ENCODE results near the gene MSX1. TPM values are rescaled to one million over a fixed set of nuclear protein-coding genes. Genes with fewer than 3 reads are reported as not detected.

MSX1 gene
- total and polyA plus RNA-seq, 7 experiments from 2014 or later, result not detected

DNA sequence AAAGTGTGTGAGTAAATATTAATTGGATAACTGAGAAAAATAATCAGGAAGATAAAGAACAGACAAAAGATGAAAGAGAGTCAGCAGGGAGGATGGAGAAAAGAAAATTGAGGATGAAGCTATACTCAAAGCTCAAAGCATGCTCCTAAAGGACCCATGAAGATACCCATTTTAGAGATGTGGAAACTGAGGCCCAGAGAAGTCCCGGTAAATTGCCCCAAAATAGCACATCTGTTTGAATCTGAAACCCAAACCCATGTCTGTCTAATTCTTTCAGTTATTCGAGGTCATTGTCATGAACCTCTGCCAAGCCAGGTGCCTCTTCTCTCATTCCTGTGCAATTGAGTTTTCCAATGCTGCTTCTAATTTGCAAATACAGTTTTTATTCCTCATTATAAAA lies 29.6 kb upstream of the MSX1 start:
- no peak overlapping the region for H3K4me3 ChIP-seq (ENCODE audit: low read length)
- Mint-ChIP-seq H3K36me3 (peaks cover 0 to 5% (median 0%) of the 10 kb centered on the region in 5 donors), H3K9me3 (peaks cover 3 to 40% (median 14%) of the 10 kb centered on the region in 11 donors), H3K27me3 (peaks cover 2 to 32% (median 25%) of the 10 kb centered on the region in 5 donors), H3K27ac (no peak overlapping the region), H3K4me1 (no peaks in the 10 kb centered on the region), H3K4me3 (no peak overlapping the region)
- DNase-seq (no peak), ATAC-seq (no peak)
- POLR2A ChIA-PET, result no interaction called here
- intact Hi-C loops (cut with micrococcal nuclease), result no loop called here
- CTCF ChIA-PET, result no interaction called here
- H3K36me3 ChIP-seq (ENCODE audit: control insufficient read depth in 2 of 3, insufficient read depth in 3 of 3, low read length in 3 of 3), result no peaks in the 10 kb centered on the region
- H3K9me3 ChIP-seq (ENCODE audit: control insufficient read depth in 2 of 3, low read length in 3 of 3), result no peaks in the 10 kb centered on the region
- H3K27me3 ChIP-seq (ENCODE audit: control insufficient read depth in 2 of 2, insufficient read depth in 2 of 2, low read length in 2 of 2), result no peaks in the 10 kb centered on the region
- H3K4me1 ChIP-seq (ENCODE audit: control insufficient read depth in 2 of 2, insufficient read depth in 2 of 2, low read length in 2 of 2), result no peaks in the 10 kb centered on the region
- no peak overlapping the region for H3K27ac ChIP-seq (ENCODE audit: low read depth, low read length)

DNA sequence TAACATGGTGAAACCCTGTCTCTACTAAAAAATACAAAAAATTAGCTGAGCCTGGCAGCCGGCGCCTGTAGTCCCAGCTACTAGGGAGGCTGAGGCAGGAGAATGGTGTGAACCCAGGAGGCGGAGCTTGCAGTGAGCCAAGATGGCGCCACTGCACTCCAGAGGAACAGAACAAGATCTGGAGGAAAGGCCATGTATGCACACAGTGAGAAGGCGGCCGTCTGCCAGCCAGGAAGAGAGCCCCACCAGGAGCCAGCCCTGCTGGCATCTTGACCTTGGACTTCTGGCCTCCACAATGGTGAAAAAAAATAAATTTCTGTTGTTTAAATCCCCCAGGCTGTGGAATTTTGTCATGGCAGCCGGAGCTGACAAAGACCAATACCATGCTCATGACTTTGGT lies 28.2 kb upstream of the MSX1 start:
- POLR2A ChIA-PET, result no interaction called here

DNA sequence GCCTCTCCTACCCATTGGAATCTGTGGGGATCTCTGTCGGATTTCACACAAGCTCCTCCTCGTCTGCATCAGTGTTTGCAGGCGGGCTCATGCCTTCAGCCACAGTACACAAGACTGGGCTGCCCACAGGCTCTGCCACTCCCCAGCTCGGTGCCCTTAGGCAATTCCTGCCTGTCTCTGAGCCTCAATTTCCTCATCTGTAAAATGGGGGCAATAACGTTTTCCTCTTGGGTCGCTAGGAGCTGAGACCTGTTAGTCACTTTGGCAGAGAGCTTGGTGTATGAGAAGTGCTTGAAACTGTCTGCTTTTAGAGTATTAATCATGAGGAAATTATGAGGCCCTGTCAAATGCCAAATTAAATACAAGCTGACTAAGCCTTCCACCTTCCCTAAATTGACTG lies 27.6 kb upstream of the MSX1 start:
- intact Hi-C loops (cut with micrococcal nuclease), result no loop called here
- ATAC-seq, result no peak
- ChIA-PET CTCF (no interaction called here), POLR2A (no interaction called here)
- Mint-ChIP-seq H3K36me3 (no peaks in the 10 kb centered on the region), H3K27ac (no peak overlapping the region), H3K4me1 (no peaks in the 10 kb centered on the region), H3K27me3 (peaks cover 2 to 31% (median 25%) of the 10 kb centered on the region in 5 donors), H3K4me3 (no peak overlapping the region), H3K9me3 (peaks cover 2 to 38% (median 12%) of the 10 kb centered on the region in 11 donors)
- Histone ChIP-seq H3K27ac (ENCODE audit: low read depth, low read length) (no peak overlapping the region), H3K4me1 (ENCODE audit: control insufficient read depth in 2 of 2, insufficient read depth in 2 of 2, low read length in 2 of 2) (no peaks in the 10 kb centered on the region), H3K4me3 (ENCODE audit: low read length) (no peak overlapping the region), H3K9me3 (ENCODE audit: control insufficient read depth in 2 of 3, low read length in 3 of 3) (no peaks in the 10 kb centered on the region), H3K36me3 (ENCODE audit: control insufficient read depth in 2 of 3, insufficient read depth in 3 of 3, low read length in 3 of 3) (no peaks in the 10 kb centered on the region), H3K27me3 (ENCODE audit: control insufficient read depth in 2 of 2, insufficient read depth in 2 of 2, low read length in 2 of 2) (no peaks in the 10 kb centered on the region)
- no peak for DNase-seq

More for the DNA sequence above, 28.2 kb upstream of the MSX1 start:
- H3K4me1 ChIP-seq (ENCODE audit: control insufficient read depth in 2 of 2, insufficient read depth in 2 of 2, low read length in 2 of 2), result no peaks in the 10 kb centered on the region
- H3K4me3 ChIP-seq (ENCODE audit: low read length), result no peak overlapping the region
- no peak for ATAC-seq
- Mint-ChIP-seq H3K27me3 (peaks cover 2 to 32% (median 25%) of the 10 kb centered on the region in 5 donors), H3K27ac (no peak overlapping the region), H3K9me3 (peaks cover 0 to 34% (median 12%) of the 10 kb centered on the region in 11 donors), H3K4me1 (no peaks in the 10 kb centered on the region), H3K4me3 (no peak overlapping the region), H3K36me3 (no peaks in the 10 kb centered on the region)
- DNase-seq, result no peak
- H3K36me3 ChIP-seq (ENCODE audit: control insufficient read depth in 2 of 3, insufficient read depth in 3 of 3, low read length in 3 of 3), result no peaks in the 10 kb centered on the region
- no peaks in the 10 kb centered on the region for H3K27me3 ChIP-seq (ENCODE audit: control insufficient read depth in 2 of 2, insufficient read depth in 2 of 2, low read length in 2 of 2)
- no peak overlapping the region for H3K27ac ChIP-seq (ENCODE audit: low read depth, low read length)
- no peaks in the 10 kb centered on the region for H3K9me3 ChIP-seq (ENCODE audit: control insufficient read depth in 2 of 3, low read length in 3 of 3)
- intact Hi-C loops (cut with micrococcal nuclease), result no loop called here
- CTCF ChIA-PET, result no interaction called here

DNA sequence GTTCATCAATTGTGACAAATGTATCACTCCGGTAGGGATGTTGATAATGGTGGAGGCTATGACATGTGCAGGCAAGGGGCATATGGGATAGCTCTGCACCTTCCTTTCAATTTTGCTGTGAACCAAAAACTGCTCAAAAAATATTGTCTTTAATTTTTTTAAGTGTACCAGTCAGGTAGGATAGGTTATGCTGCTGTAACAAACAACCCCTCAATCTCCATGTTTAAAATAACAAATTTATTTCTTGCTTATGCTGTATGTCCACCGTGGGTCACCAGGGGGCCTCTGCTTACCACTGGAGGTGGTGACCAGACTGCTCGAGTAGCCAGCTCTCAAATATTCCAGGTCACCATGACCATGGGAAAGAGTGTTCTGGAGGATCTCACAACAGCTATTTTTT lies 23.4 kb upstream of the MSX1 start:
- Mint-ChIP-seq H3K4me1 (peaks cover 0 to 3% (median 0%) of the 10 kb centered on the region in 7 donors), H3K9me3 (peaks cover 2 to 40% (median 12%) of the 10 kb centered on the region in 11 donors), H3K36me3 (no peaks in the 10 kb centered on the region), H3K4me3 (no peak overlapping the region), H3K27ac (no peak overlapping the region), H3K27me3 (peaks cover 0 to 25% (median 21%) of the 10 kb centered on the region in 5 donors)
- ChIA-PET CTCF (no interaction called here), POLR2A (no interaction called here)
- intact Hi-C loops (cut with micrococcal nuclease), result no loop called here
- H3K4me3 ChIP-seq (ENCODE audit: low read length), result no peak overlapping the region
- no peaks in the 10 kb centered on the region for H3K27me3 ChIP-seq (ENCODE audit: control insufficient read depth in 2 of 2, insufficient read depth in 2 of 2, low read length in 2 of 2)
- DNase-seq, result no peak
- no peak for ATAC-seq
- no peaks in the 10 kb centered on the region for H3K9me3 ChIP-seq (ENCODE audit: control insufficient read depth in 2 of 3, low read length in 3 of 3)
- H3K36me3 ChIP-seq (ENCODE audit: control insufficient read depth in 2 of 3, insufficient read depth in 3 of 3, low read length in 3 of 3), result no peaks in the 10 kb centered on the region
- no peak overlapping the region for H3K27ac ChIP-seq (ENCODE audit: low read depth, low read length)
- no peaks in the 10 kb centered on the region for H3K4me1 ChIP-seq (ENCODE audit: control insufficient read depth in 2 of 2, insufficient read depth in 2 of 2, low read length in 2 of 2)

DNA sequence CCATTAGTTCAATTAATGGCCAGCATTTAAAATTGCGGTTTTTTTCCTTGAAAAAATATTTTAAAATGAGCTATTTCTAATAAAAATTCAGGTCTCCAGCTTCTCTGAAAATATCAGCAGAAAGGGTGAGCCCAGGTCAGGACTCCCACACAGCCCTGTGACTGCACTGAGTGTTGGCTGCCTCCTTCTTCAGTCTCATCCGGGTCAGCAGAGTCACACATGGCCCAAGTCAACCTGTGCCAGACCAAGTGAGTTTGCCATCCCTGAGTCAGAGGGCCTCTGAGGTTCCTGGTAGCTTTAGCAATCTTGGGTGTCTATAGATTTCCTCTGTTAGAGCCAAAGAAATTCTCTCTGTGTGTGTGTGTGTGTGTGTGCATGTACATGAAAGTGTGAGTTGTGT lies 22.1 kb upstream of the MSX1 start:
- no peak for ATAC-seq
- peaks cover 0 to 33% (median 18%) of the 10 kb centered on the region in 5 donors for H3K27me3 Mint-ChIP-seq
- POLR2A ChIA-PET, result no interaction called here

DNA sequence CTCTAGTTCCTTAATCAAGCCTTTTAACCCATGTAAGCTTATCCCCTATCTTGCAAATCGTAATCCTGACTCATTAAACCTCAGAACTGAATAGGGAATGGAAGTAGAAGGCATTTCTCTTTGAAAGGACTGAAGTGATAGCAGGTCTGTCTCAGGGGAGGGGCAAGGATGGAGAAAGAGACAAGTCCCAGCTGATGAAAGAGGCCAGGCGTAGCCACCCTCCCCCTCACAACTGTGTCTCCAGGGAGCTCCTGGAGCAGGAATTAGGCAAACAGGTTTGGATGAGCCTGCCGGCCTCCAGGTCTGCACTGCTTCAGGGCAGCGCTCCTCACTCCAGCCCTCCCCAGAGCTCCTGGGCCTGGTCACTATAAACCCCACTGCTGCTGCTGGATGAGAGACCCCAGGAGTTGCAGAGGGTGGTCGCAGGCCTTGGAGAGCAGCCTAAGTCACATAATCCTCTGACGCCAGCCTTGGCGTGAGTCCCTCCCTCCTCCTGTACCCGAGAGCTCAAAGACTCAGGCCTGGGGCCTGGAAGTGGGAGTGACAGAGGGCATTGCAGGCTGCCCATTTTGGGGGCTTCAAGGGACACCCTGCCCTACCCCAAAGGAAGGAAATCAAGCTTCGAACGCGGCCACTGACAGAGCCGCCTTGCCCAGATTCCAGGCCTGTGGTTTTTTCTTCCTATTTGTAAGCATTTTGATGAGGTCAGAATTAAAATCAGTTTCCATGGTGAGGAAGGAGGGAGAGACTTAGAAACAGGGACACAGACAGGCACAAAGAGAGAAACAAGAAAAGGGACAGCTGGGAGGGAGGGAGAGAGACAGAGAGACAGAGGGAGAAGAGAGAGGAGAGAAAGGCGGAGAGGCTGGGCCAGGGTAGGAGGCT lies 21.2 kb upstream of the MSX1 start:
- Mint-ChIP-seq H3K27ac (no peak overlapping the region), H3K4me3 (no peak overlapping the region), H3K27me3 (peaks cover 0 to 40% (median 19%) of the 10 kb centered on the region in 5 donors), H3K36me3 (no peaks in the 10 kb centered on the region), H3K9me3 (peaks cover 2 to 32% (median 11%) of the 10 kb centered on the region in 11 donors), H3K4me1 (peaks cover 0 to 5% (median 0%) of the 10 kb centered on the region in 7 donors)
- Histone ChIP-seq H3K4me3 (ENCODE audit: low read length) (no peak overlapping the region), H3K27me3 (ENCODE audit: control insufficient read depth in 2 of 2, insufficient read depth in 2 of 2, low read length in 2 of 2) (no peaks in the 10 kb centered on the region), H3K27ac (ENCODE audit: low read depth, low read length) (no peak overlapping the region), H3K9me3 (ENCODE audit: control insufficient read depth in 2 of 3, low read length in 3 of 3) (no peaks in the 10 kb centered on the region), H3K4me1 (ENCODE audit: control insufficient read depth in 2 of 2, insufficient read depth in 2 of 2, low read length in 2 of 2) (no peaks in the 10 kb centered on the region), H3K36me3 (ENCODE audit: control insufficient read depth in 2 of 3, insufficient read depth in 3 of 3, low read length in 3 of 3) (no peaks in the 10 kb centered on the region)
- ChIA-PET CTCF (no interaction called here), POLR2A (no interaction called here)
- intact Hi-C loops (cut with micrococcal nuclease), result no loop called here
- no peak for DNase-seq
- no peak for ATAC-seq

More for the DNA sequence above, 22.1 kb upstream of the MSX1 start:
- Histone ChIP-seq H3K27ac (ENCODE audit: low read depth, low read length) (no peak overlapping the region), H3K36me3 (ENCODE audit: control insufficient read depth in 2 of 3, insufficient read depth in 3 of 3, low read length in 3 of 3) (no peaks in the 10 kb centered on the region), H3K9me3 (ENCODE audit: control insufficient read depth in 2 of 3, low read length in 3 of 3) (no peaks in the 10 kb centered on the region), H3K4me3 (ENCODE audit: low read length) (no peak overlapping the region), H3K4me1 (ENCODE audit: control insufficient read depth in 2 of 2, insufficient read depth in 2 of 2, low read length in 2 of 2) (no peaks in the 10 kb centered on the region), H3K27me3 (ENCODE audit: control insufficient read depth in 2 of 2, insufficient read depth in 2 of 2, low read length in 2 of 2) (no peaks in the 10 kb centered on the region)
- DNase-seq, result no peak
- Mint-ChIP-seq H3K4me3 (no peak overlapping the region), H3K36me3 (no peaks in the 10 kb centered on the region), H3K9me3 (peaks cover 2 to 38% (median 12%) of the 10 kb centered on the region in 11 donors), H3K4me1 (peaks cover 0 to 3% (median 0%) of the 10 kb centered on the region in 7 donors), H3K27ac (no peak overlapping the region)
- intact Hi-C loops (cut with micrococcal nuclease), result no loop called here
- CTCF ChIA-PET, result no interaction called here
